Choroid plexus epithelial cell (primary cell): ENCODE measurements around the gene GPATCH1.

Experiments used
- DNase-seq: peaks from one replicate; pipeline ENCODE4 v3.0.0-alpha.2; 2010; ENCODE audit warnings: low read depth
- H3K4me3 ChIP-seq: 2 replicates; pipeline ENCODE4 v1.5.1; 2011; ENCODE audit warnings: low read depth, mild to moderate bottlenecking, control low read depth, low read length, moderate library complexity
- CTCF ChIP-seq: conservative IDR thresholded peaks from 2 replicates; pipeline ENCODE4 v1.5.1; 2011; ENCODE audit warnings: low read depth, mild to moderate bottlenecking, control low read depth, inconsistent platforms, low read length, moderate library complexity

Gene GPATCH1

GRCh38 chr19:33054623-33055022 lies 26.4 kb upstream of the GPATCH1 start:
- no peak for TF ChIP-seq CTCF
- H3K4me3 ChIP-seq, result no peak overlapping the region
- no peak for DNase-seq

GRCh38 chr19:33055718-33056117 lies 25.3 kb upstream of the GPATCH1 start:
- DNase-seq, result no peak
- H3K4me3 ChIP-seq, result no peak overlapping the region
- TF ChIP-seq CTCF, result no peak

GRCh38 chr19:33060586-33060985 lies 20.4 kb upstream of the GPATCH1 start:
- TF ChIP-seq CTCF, result no peak
- H3K4me3 ChIP-seq, result no peak overlapping the region
- no peak for DNase-seq

- TF ChIP-seq CTCF, result no peak
- no peak for DNase-seq
- H3K4me3 ChIP-seq, result no peak overlapping the region
Measured at GRCh38 chr19:33062902-33063301, 18.1 kb upstream of the GPATCH1 start.

GRCh38 chr19:33063356-33063752 lies 17.6 kb upstream of the GPATCH1 start:
- peak overlapping the region; percentile 17 for H3K4me3 ChIP-seq
- no peak for TF ChIP-seq CTCF
- DNase-seq, result no peak

- H3K4me3 ChIP-seq, result peak overlapping the region; percentile 54
- no peak for DNase-seq
- no peak for TF ChIP-seq CTCF
Measured at GRCh38 chr19:33063753-33064457, 17.1 kb upstream of the GPATCH1 start.

GRCh38 chr19:33064458-33064791 lies 16.6 kb upstream of the GPATCH1 start:
- no peak for TF ChIP-seq CTCF
- no peak for DNase-seq
- peak overlapping the region; percentile 54 for H3K4me3 ChIP-seq
